D721Med (cell line): ENCODE data around the gene CERS6.

Source experiments
- DNase-seq: peaks from one replicate; pipeline ENCODE4 v3.0.0; 2011; ENCODE audit warnings: low spot score; ENCODE audit not compliant: insufficient read length
- FAIRE-seq: peaks from 2 replicates; lab custom pipeline; 2011; peaks lifted over from hg19 to GRCh38; lab: Jason Lieb, UNC
- CTCF ChIP-seq: IDR thresholded peaks from 2 replicates; pipeline ENCODE4 v1.5.1; 2012; ENCODE audit warnings: mild to moderate bottlenecking, control low read depth; ENCODE audit not compliant: insufficient read depth; ENCODE audit errors: missing control alignments

CERS6 gene

DNA sequence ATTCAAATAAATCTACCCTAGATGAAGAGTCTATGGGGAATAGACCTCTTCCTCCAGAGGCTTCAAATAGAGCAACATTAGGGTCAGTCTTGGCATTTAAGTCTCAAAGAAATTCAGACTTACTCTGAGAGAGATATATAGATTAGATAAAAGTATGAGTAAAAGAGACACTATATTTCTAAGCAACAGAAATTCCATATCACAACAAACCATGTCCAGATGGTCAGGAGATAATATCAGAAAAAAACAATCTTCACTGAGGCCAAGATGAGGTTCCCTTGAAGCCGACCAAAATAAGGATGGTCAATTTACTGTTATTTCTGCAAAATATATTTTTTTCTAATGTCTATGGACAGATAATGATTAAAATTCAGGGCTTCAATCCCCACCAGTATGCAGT lies 257.3 kb downstream of the CERS6 start:
- FAIRE-seq (no peak), DNase-seq (no peak)
- no peak for TF ChIP-seq CTCF

DNA sequence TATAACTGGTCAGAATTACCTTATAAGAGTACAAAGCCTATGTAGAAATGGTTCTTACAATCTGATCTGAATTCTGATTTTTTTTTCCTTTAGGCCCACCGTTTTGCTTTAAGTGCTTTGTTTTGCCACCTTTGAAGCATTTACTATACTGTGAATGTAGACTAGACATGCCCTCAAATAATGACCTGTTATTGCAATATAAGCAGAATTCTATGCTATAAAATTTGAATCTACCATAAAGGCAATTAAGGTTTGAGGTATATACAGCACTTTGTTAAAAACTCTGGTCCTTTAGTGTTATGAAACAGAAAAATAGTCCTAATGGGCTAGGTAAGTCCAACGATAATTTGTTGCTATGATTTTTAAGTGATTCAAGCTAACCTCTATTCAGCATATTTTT lies 259.8 kb downstream of the CERS6 start:
- no peak for FAIRE-seq
- no peak for TF ChIP-seq CTCF

DNA sequence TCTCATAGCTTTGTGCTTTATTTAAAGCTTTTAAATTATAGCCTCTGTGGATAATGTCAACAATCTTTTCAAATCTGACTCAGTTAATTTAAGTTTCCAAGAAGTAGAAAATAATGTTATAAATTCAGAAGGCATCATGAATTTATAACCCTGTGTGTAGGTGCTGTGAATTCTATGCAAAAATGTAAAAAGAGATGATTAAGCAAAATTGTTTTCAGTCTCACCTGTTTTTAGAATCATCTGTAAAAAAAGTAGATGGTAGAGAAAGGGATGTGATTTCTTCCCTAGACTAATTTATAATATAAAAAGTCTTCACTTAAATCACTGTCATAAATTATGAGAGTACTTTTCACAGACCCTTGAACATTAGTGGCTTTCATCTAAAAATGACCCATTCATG lies 260.8 kb downstream of the CERS6 start:
- TF ChIP-seq CTCF: no peak
- FAIRE-seq (no peak), DNase-seq (no peak)

More for the DNA sequence above, 259.8 kb downstream of the CERS6 start:
- no peak for DNase-seq

DNA sequence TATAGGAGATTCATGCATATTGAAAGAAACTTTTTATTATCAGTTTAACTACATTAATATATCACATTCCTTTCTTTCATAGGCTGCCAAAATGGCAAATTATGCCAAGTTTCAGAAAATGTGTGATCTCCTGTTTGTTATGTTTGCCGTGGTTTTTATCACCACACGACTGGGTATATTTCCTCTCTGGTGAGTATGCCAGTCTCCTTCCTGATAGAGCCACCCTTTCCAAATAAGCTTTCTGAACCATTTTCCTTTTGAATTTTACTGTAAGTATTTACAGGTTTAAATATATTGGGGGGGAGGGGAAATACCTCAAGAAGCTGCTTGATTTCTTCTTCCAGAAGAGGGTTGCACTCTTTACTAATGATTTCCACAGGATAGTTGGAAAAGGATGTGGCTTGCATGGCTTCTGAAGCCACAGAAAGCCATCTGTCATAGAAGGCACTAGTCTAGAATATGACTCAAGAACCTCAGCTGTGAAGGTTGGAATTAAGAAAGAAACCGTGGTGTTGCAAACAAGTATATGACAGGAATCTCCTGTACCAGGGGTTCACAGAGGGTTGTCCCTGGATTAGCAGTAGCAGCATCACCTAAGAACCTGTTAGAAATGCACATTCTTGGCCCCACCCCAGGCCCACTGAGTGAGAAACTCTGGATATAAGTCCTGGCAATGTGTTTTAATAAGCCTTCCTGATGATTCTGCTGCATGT lies 261.9 kb downstream of the CERS6 start:
- FAIRE-seq (no peak), DNase-seq (no peak)
- TF ChIP-seq CTCF: no peak

DNA sequence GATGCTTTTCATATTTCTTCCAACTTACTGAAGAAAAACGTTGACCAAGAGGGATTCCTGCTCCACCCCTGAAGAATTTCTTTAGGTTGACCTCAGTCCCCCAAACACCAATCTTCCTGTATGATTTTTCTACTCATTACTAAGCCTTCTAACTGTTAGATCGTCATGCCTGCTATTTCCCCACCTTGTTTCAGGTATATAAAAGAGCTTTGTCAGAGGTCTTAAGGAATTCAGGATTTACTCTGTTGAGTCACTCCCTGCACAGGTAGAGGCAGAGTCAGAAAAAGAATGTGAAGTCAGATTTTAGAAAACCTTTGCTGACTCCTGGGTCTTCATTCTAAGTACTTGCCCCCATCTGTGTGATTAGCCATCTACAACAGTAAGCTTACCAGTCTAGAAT lies 262.6 kb downstream of the CERS6 start:
- FAIRE-seq: no peak
- DNase-seq: no peak
- no peak for TF ChIP-seq CTCF

- no peak for DNase-seq
- no peak for TF ChIP-seq CTCF
- FAIRE-seq: peak; percentile 25
Measured at GRCh38 chr2:168719446-168719845, 263.4 kb downstream of the CERS6 start.

GRCh38 chr2:168722592-168722991 lies 266.5 kb downstream of the CERS6 start:
- no peak for TF ChIP-seq CTCF
- FAIRE-seq (no peak), DNase-seq (no peak)
